HL-60/S4 treated with retinoic acid at 250 ng/mL for 4 days and 3 days (cell line): ENCODE results near the gene HILPDA.
"Not testable (repeated sequence)": the region's sequence is repeated elsewhere in the genome, so short reads cannot be mapped to it uniquely, and the experiment has no call there.

Source experiments
- in situ Hi-C: fragments of 300-500 bp; cut with MboI; formaldehyde crosslinking; loops from 2 replicates; pipeline ENCODE4 v1.7.0; 2022; ENCODE audit warnings: low sequenced_read_pairs

The HILPDA gene

GRCh38 chr7:128459394-128459878 is 3.8 kb downstream of the HILPDA start:
- in situ Hi-C loops, result no loop called here

GRCh38 chr7:128462460-128462859 is 6.8 kb downstream of the HILPDA start:
- in situ Hi-C loops, result loop anchor here (5.0 kb wide), 1 partner anchor 35 kb away; no protein-coding TSS in a partner anchor

GRCh38 chr7:128463345-128463744 is 7.7 kb downstream of the HILPDA start:
- in situ Hi-C loops, result loop anchor here (5.0 kb wide), 1 partner anchor 36 kb away; no protein-coding TSS in a partner anchor

GRCh38 chr7:128463933-128464332 is 8.3 kb downstream of the HILPDA start:
- in situ Hi-C loops, result loop anchor here (5.0 kb wide), 1 partner anchor 37 kb away; no protein-coding TSS in a partner anchor

GRCh38 chr7:128466871-128467270 is 11.2 kb downstream of the HILPDA start:
- in situ Hi-C loops, result not testable (repeated sequence)

- in situ Hi-C loops, result not testable (repeated sequence)
Observed at GRCh38 chr7:128476402-128477335, 21.0 kb downstream of the HILPDA start, which contains the start of gene METTL2B. Gene METTL2B, plus strand, starts transcription at chr7:128476748. Its CDS starts 18 bp downstream, at chr7:128476766.

GRCh38 chr7:128477336-128477690 is 21.6 kb downstream of the HILPDA start:
- in situ Hi-C loops, result not testable (repeated sequence)

GRCh38 chr7:128479082-128479481 is 23.4 kb downstream of the HILPDA start:
- in situ Hi-C loops, result not testable (repeated sequence)

- in situ Hi-C loops, result not testable (repeated sequence)
Observed at GRCh38 chr7:128488134-128488533, 32.5 kb downstream of the HILPDA start.

- in situ Hi-C loops, result no loop called here
Observed at GRCh38 chr7:128497405-128497804, 41.7 kb downstream of the HILPDA start.

GRCh38 chr7:128505416-128505815 is 49.7 kb downstream of the HILPDA start:
- in situ Hi-C loops, result not testable (repeated sequence)

- in situ Hi-C loops, result not testable (repeated sequence)
Observed at GRCh38 chr7:128506819-128507218, 51.1 kb downstream of the HILPDA start.

GRCh38 chr7:128507321-128507993 is 51.8 kb downstream of the HILPDA start:
- in situ Hi-C loops, result not testable (repeated sequence)
